ENCODE measurements around the gene MAS1.

MAS1 gene

GRCh38 chr6:159908979-159909378 is 18.2 kb downstream of the MAS1 start:
- DNase-seq (ENCODE audit: extremely low spot score), result no peak
- ChIA-PET CTCF (interaction anchor here (2.1 kb wide), 1 partner anchor 18 kb away, joined by 4 read pairs; the partner anchor contains the start of gene MAS1), POLR2A (no interaction called here)
- TF ChIP-seq CTCF (IDR thresholded peaks at IDR 0.05; ENCODE audit: control extremely low read depth, extremely low read depth, low read depth, missing control alignments), result no peak

GRCh38 chr6:159910342-159910741 is 19.6 kb downstream of the MAS1 start:
- DNase-seq (ENCODE audit: extremely low spot score), result no peak
- ChIA-PET POLR2A (interaction anchor here (0.6 kb wide), 1 partner anchor 122 kb away, joined by 3 read pairs; no protein-coding TSS in a partner anchor), CTCF (no interaction called here)
- TF ChIP-seq CTCF (IDR thresholded peaks at IDR 0.05; ENCODE audit: control extremely low read depth, extremely low read depth, low read depth, missing control alignments), result no peak

GRCh38 chr6:159913375-159913774 is 22.6 kb downstream of the MAS1 start:
- TF ChIP-seq CTCF (IDR thresholded peaks at IDR 0.05; ENCODE audit: control extremely low read depth, extremely low read depth, low read depth, missing control alignments), result no peak
- ChIA-PET CTCF (interaction anchor here (1.2 to 1.6 kb wide), 2 partner anchors 10 to 16 kb away, joined by 3 read pairs; no protein-coding TSS in a partner anchor), POLR2A (no interaction called here)
- DNase-seq (ENCODE audit: extremely low spot score), result no peak

- ChIA-PET CTCF (interaction anchor here (1.1 to 1.6 kb wide), 3 partner anchors 9 to 16 kb away, joined by 3 read pairs; no protein-coding TSS in a partner anchor), POLR2A (no interaction called here)
- no peak for DNase-seq (ENCODE audit: extremely low spot score)
- no peak for TF ChIP-seq CTCF (IDR thresholded peaks at IDR 0.05; ENCODE audit: control extremely low read depth, extremely low read depth, low read depth, missing control alignments)
Measured at GRCh38 chr6:159913862-159914564, 23.2 kb downstream of the MAS1 start.

- CTCF ChIA-PET, result interaction anchor here (1.1 to 1.6 kb wide), 3 partner anchors 8 to 15 kb away, joined by 3 read pairs; no protein-coding TSS in a partner anchor
Measured at GRCh38 chr6:159914565-159914923, 23.8 kb downstream of the MAS1 start.

GRCh38 chr6:159915397-159915796 is 24.6 kb downstream of the MAS1 start:
- ChIA-PET CTCF (interaction anchor here (2.0 kb wide), 1 partner anchor 52 kb away, joined by 6 read pairs; no protein-coding TSS in a partner anchor), POLR2A (no interaction called here)
- DNase-seq (ENCODE audit: extremely low spot score), result no peak
- TF ChIP-seq CTCF (IDR thresholded peaks at IDR 0.05; ENCODE audit: control extremely low read depth, extremely low read depth, low read depth, missing control alignments), result no peak

More at GRCh38 chr6:159914565-159914923, 23.8 kb downstream of the MAS1 start:
- no peak for TF ChIP-seq CTCF (IDR thresholded peaks at IDR 0.05; ENCODE audit: control extremely low read depth, extremely low read depth, low read depth, missing control alignments)
- POLR2A ChIA-PET, result no interaction called here
- no peak for DNase-seq (ENCODE audit: extremely low spot score)
